Left ventricle myocardium inferior (tissue), 1 donor: ENCODE data around the gene CHFR. TPM values are rescaled to one million over a fixed set of nuclear protein-coding genes. Genes with fewer than 3 reads are reported as not detected.
"Not testable (repeated sequence)": the region's sequence is repeated elsewhere in the genome, so short reads cannot be mapped to it uniquely, and the experiment has no call there.

Experiments
- DNase-seq: peaks from one replicate; pipeline ENCODE4 v3.0.0-alpha.2; 2020
- H3K27ac ChIP-seq: fragments of 200-600 bp; replicated peaks from 2 replicates; pipeline ENCODE4 v1.8.0; 2021
- H3K27me3 ChIP-seq: fragments of 200-600 bp; 2 replicates; pipeline ENCODE4 v1.8.0; 2021; ENCODE audit warnings: low read depth
- H3K36me3 ChIP-seq: fragments of 200-600 bp; 2 replicates; pipeline ENCODE4 v1.8.0; 2021
- H3K4me1 ChIP-seq: fragments of 200-600 bp; 2 replicates; pipeline ENCODE4 v1.8.0; 2021
- H3K4me3 ChIP-seq: fragments of 200-600 bp; 2 replicates; pipeline ENCODE4 v1.8.0; 2021; ENCODE audit warnings: mild to moderate bottlenecking, moderate library complexity
- H3K9me3 ChIP-seq: fragments of 200-600 bp; replicated peaks from 2 replicates; pipeline ENCODE4 v1.8.0; 2021
- intact Hi-C: fragments of 100-400 bp; cut with micrococcal nuclease; formaldehyde crosslinking; loops from one replicate; pipeline ENCODE4 v1.11.0; 2022
- total RNA-seq: library from RNA; stranded (reverse); fragmentation: NEBNext Ultra II Directional; extraction: Animal tissue kit (Norgen Biotek cat#: 25700); gene quantifications from one replicate; pipeline ENCODE4 v1.2.1, GENCODE V29; 2021
- TF ChIP-seq, protein P1 (sequence below): fragments of 200-600 bp; IDR thresholded peaks from 2 replicates; pipeline ENCODE4 v1.8.0; 2021; ENCODE audit warnings: antibody characterized with exemption, mild to moderate bottlenecking, borderline replicate concordance
- donor health status: DM: no; HTN: yes; CAD: no; lungs with severe emphysema.

CHFR gene
- total RNA-seq, 1 donor from 2014 or later, result 14.4 TPM

DNA sequence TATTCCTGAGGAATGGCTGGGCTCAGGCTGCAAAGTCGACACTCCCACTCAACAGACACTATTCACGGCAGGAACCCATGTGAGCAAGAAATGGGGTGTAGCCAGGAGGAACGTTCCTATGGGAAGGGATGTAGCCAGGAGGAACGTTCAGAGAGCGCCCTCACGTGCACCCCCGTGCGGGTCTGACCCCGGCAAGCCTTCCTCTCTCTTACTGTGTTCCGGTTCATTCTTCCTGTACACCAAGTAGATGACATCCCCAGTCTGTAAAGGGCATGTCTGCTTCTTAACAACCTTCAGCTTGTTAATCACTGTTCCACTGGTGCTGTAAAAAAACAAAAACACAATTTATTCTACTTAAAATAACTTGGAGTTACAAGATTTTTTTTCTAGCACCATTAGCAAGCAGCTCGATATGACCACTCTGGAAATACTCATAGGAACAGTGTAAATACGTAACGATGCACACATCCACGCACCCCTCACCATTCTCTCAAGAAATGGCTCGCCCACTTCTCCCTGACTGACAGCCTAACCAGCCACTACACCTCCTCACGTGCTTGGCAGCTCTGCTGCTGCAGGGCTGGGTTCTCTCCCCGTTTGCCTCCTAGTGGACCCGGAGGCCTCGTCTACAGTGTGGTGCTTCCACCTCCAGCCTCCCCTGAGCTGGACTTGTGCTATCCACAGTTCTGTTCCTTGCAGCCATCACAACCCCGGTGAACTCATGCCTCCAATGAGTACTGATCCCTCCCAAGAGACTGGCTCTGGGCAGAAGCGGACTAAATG is 15.1 kb downstream of the CHFR start:
- TF ChIP-seq, protein P1, sequence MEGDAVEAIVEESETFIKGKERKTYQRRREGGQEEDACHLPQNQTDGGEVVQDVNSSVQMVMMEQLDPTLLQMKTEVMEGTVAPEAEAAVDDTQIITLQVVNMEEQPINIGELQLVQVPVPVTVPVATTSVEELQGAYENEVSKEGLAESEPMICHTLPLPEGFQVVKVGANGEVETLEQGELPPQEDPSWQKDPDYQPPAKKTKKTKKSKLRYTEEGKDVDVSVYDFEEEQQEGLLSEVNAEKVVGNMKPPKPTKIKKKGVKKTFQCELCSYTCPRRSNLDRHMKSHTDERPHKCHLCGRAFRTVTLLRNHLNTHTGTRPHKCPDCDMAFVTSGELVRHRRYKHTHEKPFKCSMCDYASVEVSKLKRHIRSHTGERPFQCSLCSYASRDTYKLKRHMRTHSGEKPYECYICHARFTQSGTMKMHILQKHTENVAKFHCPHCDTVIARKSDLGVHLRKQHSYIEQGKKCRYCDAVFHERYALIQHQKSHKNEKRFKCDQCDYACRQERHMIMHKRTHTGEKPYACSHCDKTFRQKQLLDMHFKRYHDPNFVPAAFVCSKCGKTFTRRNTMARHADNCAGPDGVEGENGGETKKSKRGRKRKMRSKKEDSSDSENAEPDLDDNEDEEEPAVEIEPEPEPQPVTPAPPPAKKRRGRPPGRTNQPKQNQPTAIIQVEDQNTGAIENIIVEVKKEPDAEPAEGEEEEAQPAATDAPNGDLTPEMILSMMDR, result no peak
- H3K36me3 ChIP-seq, result peaks cover 86% of the 10 kb centered on the region

DNA sequence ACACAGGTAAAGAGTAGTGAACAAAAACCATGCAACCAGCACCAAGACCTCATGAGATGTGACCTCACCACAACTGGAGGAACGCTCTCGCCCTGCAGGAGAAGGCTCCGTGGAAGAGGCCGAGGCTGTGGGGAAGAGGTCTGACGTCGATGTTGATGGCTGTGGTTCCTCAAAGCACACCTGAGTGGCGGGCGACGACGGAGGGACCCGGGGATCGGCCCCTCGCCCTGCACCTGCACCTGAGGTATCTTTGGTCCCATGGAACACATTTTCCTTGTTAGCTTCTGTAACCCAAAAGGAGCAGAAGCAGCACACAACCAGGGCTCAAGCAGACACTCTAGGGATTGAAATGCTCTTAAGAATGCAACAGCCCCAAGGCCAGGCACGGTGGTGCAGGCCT is 17.9 kb downstream of the CHFR start:
- no peak for DNase-seq
- H3K4me3 ChIP-seq, result no peak overlapping the region
- no peaks in the 10 kb centered on the region for H3K27me3 ChIP-seq
- intact Hi-C loops, result no loop called here
- H3K36me3 ChIP-seq, result peaks cover 80% of the 10 kb centered on the region
- TF ChIP-seq, protein P1, result no peak
- H3K9me3 ChIP-seq, result no peaks in the 10 kb centered on the region
- no peak overlapping the region for H3K27ac ChIP-seq
- no peaks in the 10 kb centered on the region for H3K4me1 ChIP-seq

More for the DNA sequence above, 15.1 kb downstream of the CHFR start:
- Histone ChIP-seq H3K9me3 (no peaks in the 10 kb centered on the region), H3K4me3 (no peak overlapping the region), H3K4me1 (no peaks in the 10 kb centered on the region), H3K27me3 (no peaks in the 10 kb centered on the region), H3K27ac (no peak overlapping the region)
- intact Hi-C loops, result no loop called here
- DNase-seq, result no peak

DNA sequence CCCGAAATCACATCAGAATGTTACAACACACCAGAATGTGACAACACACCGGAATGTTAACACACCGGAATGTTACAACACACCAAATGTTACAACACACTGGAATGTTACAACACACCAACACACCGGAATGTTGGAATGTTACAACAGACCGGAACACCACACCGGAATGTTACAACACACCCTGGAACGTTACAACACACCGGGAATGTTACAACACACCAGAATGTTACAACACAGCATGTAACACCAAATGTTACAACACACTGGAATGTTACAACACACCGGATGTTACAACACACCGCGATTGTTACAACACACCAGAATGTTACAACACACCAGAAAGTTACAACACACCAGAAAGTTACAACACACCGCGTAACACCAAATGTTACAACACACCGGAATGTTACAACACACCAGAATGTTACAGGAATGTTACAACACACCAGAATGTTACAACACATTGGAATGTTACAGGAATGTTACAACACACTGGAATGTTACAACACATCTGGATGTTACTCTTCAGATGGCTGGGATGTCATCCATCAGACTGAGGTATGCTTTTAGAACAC is 21.1 kb downstream of the CHFR start:
- TF ChIP-seq, protein P1, result no peak
- intact Hi-C loops, result no loop called here

DNA sequence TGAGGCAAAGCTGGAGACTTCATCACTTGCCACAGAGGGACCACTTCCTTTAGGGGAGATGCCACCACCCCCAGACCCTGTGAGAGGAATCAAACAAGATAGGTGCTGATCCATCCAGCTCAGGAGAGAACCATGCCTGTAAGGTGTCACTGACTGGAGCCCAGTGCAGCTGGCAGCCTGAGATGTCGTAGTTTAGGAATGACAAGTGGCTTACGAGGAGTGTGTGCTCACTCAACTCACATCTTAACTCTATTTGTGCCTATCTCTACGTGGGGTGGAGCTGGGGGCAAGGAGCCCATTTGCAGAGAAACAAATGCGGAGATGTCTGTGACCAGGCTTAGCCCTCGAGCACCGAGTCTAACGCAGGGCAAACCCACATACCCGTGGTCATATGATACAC is 25.8 kb downstream of the CHFR start:
- TF ChIP-seq, protein P1, result no peak
- no peaks in the 10 kb centered on the region for H3K9me3 ChIP-seq
- no peaks in the 10 kb centered on the region for H3K27me3 ChIP-seq
- intact Hi-C loops, result no loop called here
- no peak for DNase-seq
- no peak overlapping the region for H3K27ac ChIP-seq
- H3K4me3 ChIP-seq, result no peak overlapping the region
- H3K36me3 ChIP-seq, result peaks cover 73% of the 10 kb centered on the region
- no peaks in the 10 kb centered on the region for H3K4me1 ChIP-seq

More for the DNA sequence above, 21.1 kb downstream of the CHFR start:
- Histone ChIP-seq H3K4me1 (no peaks in the 10 kb centered on the region), H3K36me3 (peaks cover 69% of the 10 kb centered on the region), H3K4me3 (no peak overlapping the region), H3K9me3 (no peaks in the 10 kb centered on the region), H3K27ac (no peak overlapping the region), H3K27me3 (no peaks in the 10 kb centered on the region)
- DNase-seq, result no peak

DNA sequence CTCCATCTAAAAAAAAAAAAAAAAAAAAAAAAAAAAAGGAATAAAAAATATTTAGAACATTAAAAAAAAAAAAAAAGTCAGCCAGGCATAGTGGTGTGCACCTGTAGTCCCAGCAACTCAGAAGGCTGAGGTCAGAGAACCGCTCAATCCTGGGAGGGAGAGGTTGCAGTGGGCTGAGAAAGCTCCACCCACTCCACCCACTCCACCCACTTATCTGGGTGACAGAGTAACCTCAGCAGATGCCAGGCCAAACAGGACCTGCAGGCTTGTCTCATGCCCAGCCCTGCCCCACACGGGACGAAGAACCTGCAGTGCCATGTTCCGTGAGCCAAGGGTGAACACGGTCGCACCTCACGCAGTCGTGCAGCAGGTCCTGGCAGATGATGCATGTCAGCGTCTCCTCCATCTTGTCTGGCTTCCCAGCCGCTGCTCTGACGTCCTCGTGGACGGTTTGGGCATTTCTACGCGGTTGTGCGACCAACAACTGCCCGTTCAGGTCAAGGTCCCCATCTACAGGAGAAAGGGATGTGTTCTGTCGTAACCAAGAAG is 28.6 kb downstream of the CHFR start:
- Histone ChIP-seq H3K27me3 (no peaks in the 10 kb centered on the region), H3K9me3 (no peaks in the 10 kb centered on the region), H3K4me3 (no peak overlapping the region), H3K27ac (no peak overlapping the region), H3K4me1 (no peaks in the 10 kb centered on the region), H3K36me3 (peaks cover 86% of the 10 kb centered on the region)
- TF ChIP-seq, protein P1, result no peak
- DNase-seq, result no peak
- intact Hi-C loops, result no loop called here

DNA sequence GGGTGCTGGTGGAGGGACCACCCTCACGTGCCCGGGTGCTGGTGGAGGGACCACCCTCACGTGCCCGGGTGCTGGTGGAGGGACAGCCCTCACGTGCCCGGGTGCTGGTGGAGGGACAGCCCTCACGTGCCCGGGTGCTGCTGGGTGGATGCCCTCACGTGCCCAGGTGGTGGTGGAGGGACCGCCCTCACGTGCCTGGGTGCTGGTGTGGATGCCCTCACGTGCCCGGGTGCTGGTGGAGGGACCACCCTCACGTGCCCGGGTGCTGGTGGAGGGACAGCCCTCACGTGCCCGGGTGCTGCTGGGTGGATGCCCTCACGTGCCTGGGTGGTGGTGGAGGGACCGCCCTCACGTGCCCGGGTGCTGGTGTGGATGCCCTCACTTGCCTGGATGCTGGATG is 30.4 kb downstream of the CHFR start:
- peaks cover 97% of the 10 kb centered on the region for H3K36me3 ChIP-seq
- H3K27ac ChIP-seq, H3K4me1 ChIP-seq, H3K9me3 ChIP-seq, H3K4me3 ChIP-seq, DNase-seq, intact Hi-C loops, H3K27me3 ChIP-seq: not testable (repeated sequence)
